ENCODE results near the gene MRPL47.
"Not testable (repeated sequence)": the region's sequence is repeated elsewhere in the genome, so short reads cannot be mapped to it uniquely, and the experiment has no call there.

The MRPL47 gene

DNA sequence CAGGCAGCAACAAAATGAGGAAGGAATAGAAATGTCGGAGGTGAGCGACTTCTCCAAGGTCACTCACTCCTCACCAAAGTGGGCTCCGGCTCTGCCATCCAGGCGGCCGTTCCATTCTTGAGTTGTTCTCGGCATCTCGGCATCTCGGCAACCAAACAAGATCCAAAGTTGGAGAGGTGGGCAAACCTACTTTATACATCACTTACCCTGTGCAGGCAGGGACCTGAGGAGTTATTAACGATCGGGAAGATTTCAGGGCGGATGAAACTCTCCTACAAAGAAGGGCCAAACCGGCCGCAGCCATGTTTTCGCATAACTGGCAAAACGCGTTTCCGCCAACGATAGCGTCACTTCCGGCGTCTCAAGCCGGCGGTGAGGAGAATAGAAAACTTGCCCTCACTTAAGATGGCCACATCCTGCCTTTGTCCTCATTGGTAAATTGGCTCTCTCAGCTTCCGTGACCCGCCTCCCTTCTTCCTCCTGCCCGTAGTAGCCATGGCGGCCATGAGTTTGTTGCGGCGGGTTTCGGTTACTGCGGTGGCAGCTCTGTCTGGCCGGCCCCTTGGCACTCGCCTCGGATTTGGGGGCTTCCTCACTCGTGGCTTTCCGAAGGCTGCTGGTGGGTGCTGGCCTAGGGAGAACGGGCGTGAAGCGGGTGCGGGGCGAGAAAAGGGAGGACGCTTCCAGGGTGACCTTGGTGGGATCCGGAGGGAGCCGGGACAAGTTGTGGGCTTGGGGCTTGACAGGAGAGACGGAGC, at the start of gene MRPL47, which contains the start of gene NDUFB5:
Gene MRPL47, minus strand, starts transcription at position 318 of the 758 bp plus-strand sequence. Its CDS starts 14 bp downstream, at position 304.
Gene NDUFB5, plus strand, starts transcription at position 474 of the 758 bp plus-strand sequence. Its CDS starts 22 bp downstream, at position 496.
- TF ChIP-seq, protein P1, sequence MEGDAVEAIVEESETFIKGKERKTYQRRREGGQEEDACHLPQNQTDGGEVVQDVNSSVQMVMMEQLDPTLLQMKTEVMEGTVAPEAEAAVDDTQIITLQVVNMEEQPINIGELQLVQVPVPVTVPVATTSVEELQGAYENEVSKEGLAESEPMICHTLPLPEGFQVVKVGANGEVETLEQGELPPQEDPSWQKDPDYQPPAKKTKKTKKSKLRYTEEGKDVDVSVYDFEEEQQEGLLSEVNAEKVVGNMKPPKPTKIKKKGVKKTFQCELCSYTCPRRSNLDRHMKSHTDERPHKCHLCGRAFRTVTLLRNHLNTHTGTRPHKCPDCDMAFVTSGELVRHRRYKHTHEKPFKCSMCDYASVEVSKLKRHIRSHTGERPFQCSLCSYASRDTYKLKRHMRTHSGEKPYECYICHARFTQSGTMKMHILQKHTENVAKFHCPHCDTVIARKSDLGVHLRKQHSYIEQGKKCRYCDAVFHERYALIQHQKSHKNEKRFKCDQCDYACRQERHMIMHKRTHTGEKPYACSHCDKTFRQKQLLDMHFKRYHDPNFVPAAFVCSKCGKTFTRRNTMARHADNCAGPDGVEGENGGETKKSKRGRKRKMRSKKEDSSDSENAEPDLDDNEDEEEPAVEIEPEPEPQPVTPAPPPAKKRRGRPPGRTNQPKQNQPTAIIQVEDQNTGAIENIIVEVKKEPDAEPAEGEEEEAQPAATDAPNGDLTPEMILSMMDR (IDR thresholded peaks at IDR 0.05; ENCODE audit: insufficient read depth, low read length, missing control alignments) = no peak
- peak within 1 kb of the TSS; percentile 93 for H3K4me3 ChIP-seq (ENCODE audit: low read depth, low read length)
- CTCF ChIA-PET = interaction anchor here (1.3 kb wide), 1 partner anchor 283 kb away, joined by 3 read pairs; no protein-coding TSS in a partner anchor
- POLR2A ChIA-PET = interaction anchor here (0.7 kb wide), 1 partner anchor 20 kb away, joined by 3 read pairs; no protein-coding TSS in a partner anchor
- peak; percentile 81 for DNase-seq (ENCODE audit: low read depth, low spot score)

DNA sequence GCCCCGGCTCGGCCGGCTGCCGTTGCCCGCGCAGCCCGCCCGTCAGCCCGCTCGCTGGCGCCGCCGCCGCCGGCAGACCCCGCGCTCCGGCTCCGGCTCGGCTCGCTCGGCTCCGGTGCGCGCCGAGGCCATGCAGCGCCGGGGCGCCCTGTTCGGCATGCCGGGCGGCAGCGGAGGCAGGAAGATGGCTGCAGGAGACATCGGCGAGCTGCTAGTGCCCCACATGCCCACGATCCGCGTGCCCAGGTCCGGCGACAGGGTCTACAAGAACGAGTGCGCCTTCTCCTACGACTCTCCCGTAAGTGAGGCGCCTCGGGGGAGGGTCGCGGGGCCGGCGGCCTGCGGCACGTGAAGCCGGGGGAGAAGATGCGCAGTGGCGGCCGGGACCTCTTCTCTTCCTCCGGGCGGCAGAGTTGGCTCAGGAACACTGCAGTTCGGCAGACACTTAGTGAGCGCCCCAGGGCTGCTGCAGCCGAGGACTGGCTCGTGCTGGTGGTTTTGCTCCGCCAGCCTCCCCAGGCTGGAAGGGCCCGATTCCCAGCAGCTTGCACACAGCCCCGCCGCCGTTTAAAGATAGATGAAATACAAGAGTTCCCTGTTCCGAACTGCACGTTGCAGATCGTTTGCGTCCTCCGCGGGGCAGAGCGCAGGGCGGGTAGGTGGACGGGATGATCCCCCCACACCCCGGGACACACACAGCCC, 48.8 kb upstream of the MRPL47 start:
- no peak for DNase-seq (ENCODE audit: low read depth, low spot score)
- ChIA-PET POLR2A (interaction anchor here (1.3 to 1.4 kb wide), 2 partner anchors 10 to 19 kb away, joined by 3 to 4 read pairs; no protein-coding TSS in a partner anchor), CTCF (interaction anchor here (0.7 to 2.2 kb wide), 5 partner anchors 9 to 276 kb away, joined by 3 to 6 read pairs (median 3); no protein-coding TSS in a partner anchor)
- TF ChIP-seq, protein P1 (IDR thresholded peaks at IDR 0.05; ENCODE audit: insufficient read depth, low read length, missing control alignments) = no peak
- peak overlapping the region; percentile 86 for H3K4me3 ChIP-seq (ENCODE audit: low read depth, low read length)

DNA sequence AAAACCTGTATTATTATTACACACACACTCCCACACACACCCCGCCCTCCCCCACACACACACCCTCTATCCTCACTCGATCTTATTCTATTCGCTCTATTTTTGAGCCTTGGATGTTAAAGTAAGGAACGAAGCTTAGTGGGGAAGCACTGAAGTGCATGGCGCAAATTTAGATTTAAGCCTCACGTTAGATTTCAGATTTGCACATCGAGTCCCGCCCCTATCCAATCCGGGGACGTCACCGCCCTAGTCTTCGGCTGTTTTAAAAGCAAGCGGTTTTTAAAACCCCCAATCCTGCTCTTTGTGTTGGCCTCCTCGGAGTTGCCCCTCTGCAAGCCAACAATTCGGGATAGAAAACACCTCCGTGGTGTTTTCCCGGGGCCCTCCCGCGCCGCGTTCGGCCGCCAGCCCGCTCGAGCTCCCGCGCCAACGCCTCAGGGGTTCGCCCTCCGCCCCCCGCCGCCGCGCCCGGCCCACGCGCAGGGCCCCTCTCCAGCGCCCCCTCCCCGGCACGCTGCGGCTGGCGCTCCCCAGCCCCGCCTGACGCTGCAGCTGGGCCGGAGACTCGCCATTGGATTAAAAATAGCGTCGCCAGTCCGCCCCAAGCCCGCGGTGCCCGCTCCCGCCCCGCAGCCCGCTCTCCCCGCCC, 48.1 kb upstream of the MRPL47 start, which contains the start of gene USP13:
Gene USP13, plus strand, starts transcription at position 594 of the 649 bp plus-strand sequence. CDS start 186 bp downstream, outside the sequence.
- no peak for DNase-seq (ENCODE audit: low read depth, low spot score)
- CTCF ChIA-PET = interaction anchor here (0.9 to 2.2 kb wide), 6 partner anchors 8 to 277 kb away, joined by 3 to 7 read pairs (median 3); no protein-coding TSS in a partner anchor
- TF ChIP-seq, protein P1 (IDR thresholded peaks at IDR 0.05; ENCODE audit: insufficient read depth, low read length, missing control alignments) = peak; percentile 17
- POLR2A ChIA-PET = no interaction called here
- peak within 1 kb of the TSS; percentile 86 for H3K4me3 ChIP-seq (ENCODE audit: low read depth, low read length)

DNA sequence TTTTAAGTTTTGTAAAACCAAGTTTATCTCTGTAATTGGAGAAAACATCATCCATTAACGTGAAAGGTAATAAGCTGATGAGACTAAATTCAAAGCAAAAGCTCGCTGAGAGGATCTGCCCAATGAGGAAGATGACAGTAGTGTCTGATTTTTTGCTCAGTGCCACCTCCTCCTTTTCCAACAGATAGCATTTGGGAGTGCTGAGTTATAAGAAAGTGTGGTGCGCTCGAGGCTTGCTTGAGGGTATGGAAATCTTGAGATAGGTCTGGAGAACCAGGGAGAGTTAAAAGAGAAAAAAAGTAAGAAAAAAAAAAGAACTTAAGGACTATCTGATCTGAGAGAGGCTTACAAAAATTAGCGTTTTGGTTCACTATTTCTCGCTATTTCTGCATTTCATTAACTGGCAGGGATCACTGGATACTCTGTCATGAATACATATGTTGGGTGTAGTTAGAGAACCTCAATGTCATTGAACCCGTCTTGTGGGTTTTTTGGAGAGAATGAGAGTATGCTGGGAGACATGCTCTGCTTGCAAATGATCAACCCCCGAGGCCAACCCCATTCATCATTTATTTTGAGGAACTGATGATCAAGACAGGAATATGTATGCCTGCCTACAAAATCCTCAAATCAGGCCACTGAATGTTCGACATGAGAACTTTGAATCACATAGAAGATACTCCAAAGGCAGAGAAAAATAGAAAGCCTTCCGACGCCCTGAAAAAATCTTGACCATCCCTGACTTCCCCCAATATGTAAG, 47.4 kb upstream of the MRPL47 start:
- H3K4me3 ChIP-seq (ENCODE audit: low read depth, low read length) = peak overlapping the region; percentile 86
- TF ChIP-seq, protein P1 (IDR thresholded peaks at IDR 0.05; ENCODE audit: insufficient read depth, low read length, missing control alignments) = no peak
- DNase-seq (ENCODE audit: low read depth, low spot score) = no peak
- ChIA-PET CTCF (interaction anchor here (1.0 to 2.2 kb wide), 5 partner anchors 8 to 278 kb away, joined by 3 to 7 read pairs (median 3); no protein-coding TSS in a partner anchor), POLR2A (no interaction called here)

DNA sequence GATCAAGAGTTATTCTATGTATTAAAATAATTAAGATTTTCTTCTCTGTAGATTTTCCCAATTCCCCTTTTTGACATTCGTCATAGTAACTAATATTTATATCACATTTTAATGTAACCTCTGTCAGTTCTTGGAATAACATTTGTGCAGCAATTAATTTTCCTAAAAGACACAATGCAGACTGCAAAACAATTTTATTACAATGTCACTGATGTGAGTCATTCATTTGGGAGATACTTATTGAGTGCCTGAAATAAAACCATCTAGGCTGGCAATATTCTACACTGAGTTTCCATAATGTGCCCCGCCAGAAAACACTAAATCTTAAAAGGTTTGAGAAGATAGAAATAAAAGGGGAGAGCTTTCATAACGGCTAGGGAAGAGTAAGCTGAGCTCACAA, 41.7 kb upstream of the MRPL47 start:
- CTCF ChIA-PET = no interaction called here
- DNase-seq (ENCODE audit: low read depth, low spot score) = no peak
- TF ChIP-seq, protein P1 (IDR thresholded peaks at IDR 0.05; ENCODE audit: insufficient read depth, low read length, missing control alignments) = no peak
- H3K4me3 ChIP-seq (ENCODE audit: low read depth, low read length) = no peak overlapping the region
- POLR2A ChIA-PET = no interaction called here

DNA sequence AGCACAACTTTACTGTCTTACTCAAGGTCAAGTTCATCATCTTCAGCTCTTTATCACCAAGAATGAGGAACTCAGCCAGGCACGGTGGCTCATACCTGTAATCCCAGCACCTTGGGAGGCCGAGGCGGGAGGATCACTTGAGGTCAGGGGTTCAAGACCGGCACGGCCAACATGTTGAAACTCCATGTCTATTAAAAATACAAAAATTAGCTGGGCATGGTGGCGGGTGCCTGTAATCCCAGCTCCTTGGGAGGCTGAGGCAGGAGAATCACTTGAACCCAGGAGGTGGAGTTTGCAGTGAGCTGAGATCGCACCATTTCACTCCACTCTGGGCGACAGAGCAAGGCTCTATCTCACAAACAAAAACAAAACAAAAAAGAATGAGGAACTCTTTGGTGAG, 39.4 kb upstream of the MRPL47 start:
- DNase-seq (ENCODE audit: low read depth, low spot score); POLR2A ChIA-PET; H3K4me3 ChIP-seq (ENCODE audit: low read depth, low read length): not testable (repeated sequence)
- CTCF ChIA-PET = interaction anchor here (1.1 to 1.7 kb wide), 2 partner anchors 9 to 12 kb away, joined by 3 to 7 read pairs; partner anchors contain the start of gene USP13
